Natural killer cell treated with Interleukin-12 subunit alpha and Interleukin-12 subunit beta and Interleukin-15 and Interleukin-18, amount 100 ng/mL, for 72 hours (primary cell): Measurements from ENCODE around the gene AZI2. TPM values are rescaled to one million over a fixed set of nuclear protein-coding genes. Genes with fewer than 3 reads are reported as not detected.

Experiments used
- ATAC-seq, 2 donors: fragments of 150-1000 bp; cut with Tn5 transposase in 1 of 2; sonication (Bioruptor Pico), chemical (Tn5 transposase) in 1 of 2; 2 replicates each; pipeline ENCODE4 v1.10.0; 2021
- DNase-seq: peaks from one replicate; pipeline ENCODE4 v3.0.0; 2022; ENCODE audit warnings: low spot score
- H3K27ac Mint-ChIP-seq, 2 donors: 1 replicate in 1 of 2; 2 replicates in 1 of 2; pipeline ENCODE4 v1.8.0; 2022; ENCODE audit warnings: mixed read lengths in 2 of 2, mild to moderate bottlenecking in 1 of 2, moderate library complexity in 1 of 2
- H3K27me3 Mint-ChIP-seq, 2 donors: 1 replicate in 1 of 2; 2 replicates in 1 of 2; pipeline ENCODE4 v1.8.0; 2022; ENCODE audit warnings: mixed read lengths in 2 of 2
- H3K36me3 Mint-ChIP-seq: one replicate; pipeline ENCODE4 v1.8.0; 2022; ENCODE audit warnings: mixed read lengths
- H3K4me1 Mint-ChIP-seq, 2 donors: 1 replicate in 1 of 2; 2 replicates in 1 of 2; pipeline ENCODE4 v1.8.0; 2022; ENCODE audit warnings: low read depth in 2 of 2, mixed read lengths in 2 of 2, mild to moderate bottlenecking in 1 of 2
- H3K4me3 Mint-ChIP-seq: one replicate; pipeline ENCODE4 v1.8.0; 2022; ENCODE audit warnings: mixed read lengths
- H3K9me3 Mint-ChIP-seq: 2 replicates; pipeline ENCODE4 v1.8.0; 2022; ENCODE audit warnings: mixed read lengths
- total RNA-seq, 2 donors: library from RNA; stranded (reverse); gene quantifications; one replicate each; pipeline ENCODE4 v1.2.3, GENCODE V29; 2022

The AZI2 gene
- total RNA-seq, result 10 to 100 TPM; 50.1 to 71.3 TPM

GRCh38 chr3:28348629-28349468 is at the start of gene AZI2, which contains the start of gene ZCWPW2:
Gene AZI2, minus strand, starts transcription at chr3:28348824. Its CDS starts 8,207 bp downstream, at chr3:28340617.
Gene ZCWPW2, plus strand, starts transcription at chr3:28348721. Its CDS starts 64,348 bp downstream, at chr3:28413069.
- peak within 1 kb of the TSS; percentile 96 for H3K4me3 Mint-ChIP-seq
- H3K36me3 Mint-ChIP-seq, result peaks cover 30% of the 10 kb centered on the region
- peak within 1 kb of the TSS; percentile 97 to 98 for H3K27ac Mint-ChIP-seq
- peaks cover 32 to 47% of the 10 kb centered on the region in 2 donors for H3K4me1 Mint-ChIP-seq
- H3K9me3 Mint-ChIP-seq, result peaks cover 3% of the 10 kb centered on the region
- peak; percentile 96 for DNase-seq
- peak; percentile 96 to 97 for ATAC-seq
- H3K27me3 Mint-ChIP-seq, result no peaks in the 10 kb centered on the region

GRCh38 chr3:28388978-28389377 is 40.4 kb upstream of the AZI2 start:
- Mint-ChIP-seq H3K4me3 (no peak overlapping the region), H3K36me3 (peaks cover 15% of the 10 kb centered on the region), H3K4me1 (no peaks in the 10 kb centered on the region), H3K27me3 (peaks cover 2 to 28% of the 10 kb centered on the region in 2 donors), H3K27ac (no peak overlapping the region), H3K9me3 (peaks cover 19% of the 10 kb centered on the region)
- no peak for ATAC-seq
- no peak for DNase-seq

GRCh38 chr3:28386049-28386448 is 37.4 kb upstream of the AZI2 start:
- Mint-ChIP-seq H3K27me3 (peaks cover 0 to 13% of the 10 kb centered on the region in 2 donors), H3K27ac (no peak overlapping the region), H3K4me3 (no peak overlapping the region), H3K36me3 (no peaks in the 10 kb centered on the region), H3K4me1 (no peaks in the 10 kb centered on the region), H3K9me3 (peaks cover 13% of the 10 kb centered on the region)
- DNase-seq (no peak), ATAC-seq (no peak)

GRCh38 chr3:28376424-28376823 is 27.8 kb upstream of the AZI2 start:
- Mint-ChIP-seq H3K27ac (no peak overlapping the region), H3K4me3 (no peak overlapping the region), H3K4me1 (no peaks in the 10 kb centered on the region), H3K36me3 (peaks cover 11% of the 10 kb centered on the region), H3K9me3 (peaks cover 8% of the 10 kb centered on the region), H3K27me3 (peaks cover 20 to 38% of the 10 kb centered on the region in 2 donors)
- no peak for ATAC-seq
- no peak for DNase-seq

GRCh38 chr3:28349469-28350000 is 911 bp upstream of the AZI2 start:
- DNase-seq (no peak), ATAC-seq (no peak)
- Mint-ChIP-seq H3K4me1 (peaks cover 32 to 47% of the 10 kb centered on the region in 2 donors), H3K4me3 (peak overlapping the region; percentile 96), H3K9me3 (peaks cover 3% of the 10 kb centered on the region), H3K27ac (peak overlapping the region; percentile 97 to 98), H3K27me3 (no peaks in the 10 kb centered on the region), H3K36me3 (peaks cover 34% of the 10 kb centered on the region)

GRCh38 chr3:28348265-28348628 is 377 bp downstream of the AZI2 start:
- H3K27ac Mint-ChIP-seq, result peak overlapping the region; percentile 97 to 98
- peak overlapping the region; percentile 96 for H3K4me3 Mint-ChIP-seq
- DNase-seq (no peak), ATAC-seq (peak; percentile 91 to 92)
- H3K4me1 Mint-ChIP-seq, result peaks cover 33 to 49% of the 10 kb centered on the region in 2 donors
- H3K27me3 Mint-ChIP-seq, result no peaks in the 10 kb centered on the region
- H3K9me3 Mint-ChIP-seq, result no peaks in the 10 kb centered on the region
- peaks cover 24% of the 10 kb centered on the region for H3K36me3 Mint-ChIP-seq

- Mint-ChIP-seq H3K27ac (peak overlapping the region; percentile 97 to 98), H3K9me3 (no peaks in the 10 kb centered on the region), H3K4me3 (peak overlapping the region; percentile 96), H3K4me1 (peaks cover 36 to 55% of the 10 kb centered on the region in 2 donors), H3K27me3 (no peaks in the 10 kb centered on the region), H3K36me3 (peaks cover 24% of the 10 kb centered on the region)
- DNase-seq (no peak), ATAC-seq (no peak)
Observed at GRCh38 chr3:28347374-28348264, 1.0 kb downstream of the AZI2 start.

- Mint-ChIP-seq H3K4me1 (peaks cover 40 to 56% of the 10 kb centered on the region in 2 donors), H3K27me3 (no peaks in the 10 kb centered on the region), H3K27ac (no peak overlapping the region)
Observed at GRCh38 chr3:28345690-28346089, 2.9 kb downstream of the AZI2 start.

GRCh38 chr3:28343144-28343543 is 5.5 kb downstream of the AZI2 start:
- Mint-ChIP-seq H3K4me1 (peaks cover 32 to 43% of the 10 kb centered on the region in 2 donors), H3K9me3 (no peaks in the 10 kb centered on the region), H3K27ac (peak overlapping the region; percentile 9 to 39), H3K36me3 (peaks cover 8% of the 10 kb centered on the region), H3K27me3 (no peaks in the 10 kb centered on the region), H3K4me3 (no peak overlapping the region)
- ATAC-seq (no peak), DNase-seq (no peak)

More at GRCh38 chr3:28345690-28346089, 2.9 kb downstream of the AZI2 start:
- Mint-ChIP-seq H3K36me3 (peaks cover 14% of the 10 kb centered on the region), H3K9me3 (no peaks in the 10 kb centered on the region), H3K4me3 (no peak overlapping the region)
- DNase-seq (no peak), ATAC-seq (no peak)

- H3K27ac Mint-ChIP-seq, result no peak overlapping the region
- H3K27me3 Mint-ChIP-seq, result no peaks in the 10 kb centered on the region
- H3K4me1 Mint-ChIP-seq, result peaks cover 7 to 18% of the 10 kb centered on the region in 2 donors
- peaks cover 10% of the 10 kb centered on the region for H3K36me3 Mint-ChIP-seq
- H3K4me3 Mint-ChIP-seq, result no peak overlapping the region
- DNase-seq (no peak), ATAC-seq (no peak)
- no peaks in the 10 kb centered on the region for H3K9me3 Mint-ChIP-seq
Observed at GRCh38 chr3:28337230-28337629, 11.4 kb downstream of the AZI2 start.

- DNase-seq (no peak), ATAC-seq (no peak)
- no peak overlapping the region for H3K4me3 Mint-ChIP-seq
- peaks cover 5 to 23% of the 10 kb centered on the region in 2 donors for H3K4me1 Mint-ChIP-seq
- peaks cover 10% of the 10 kb centered on the region for H3K36me3 Mint-ChIP-seq
- no peaks in the 10 kb centered on the region for H3K27me3 Mint-ChIP-seq
- no peaks in the 10 kb centered on the region for H3K9me3 Mint-ChIP-seq
- H3K27ac Mint-ChIP-seq, result peak overlapping the region in 1 of 2 donors; percentile 16
Observed at GRCh38 chr3:28335246-28335645, 13.4 kb downstream of the AZI2 start.

GRCh38 chr3:28334552-28334951 is 14.1 kb downstream of the AZI2 start:
- Mint-ChIP-seq H3K27me3 (no peaks in the 10 kb centered on the region), H3K36me3 (peaks cover 10% of the 10 kb centered on the region), H3K4me1 (peaks cover 5 to 24% of the 10 kb centered on the region in 2 donors), H3K4me3 (no peak overlapping the region), H3K27ac (peak overlapping the region in 1 of 2 donors; percentile 16), H3K9me3 (no peaks in the 10 kb centered on the region)
- ATAC-seq (no peak), DNase-seq (no peak)
